Keratinocyte (primary cell): ENCODE results near the gene UNC93A. TPM values are rescaled to one million over a fixed set of nuclear protein-coding genes. Genes with fewer than 3 reads are reported as not detected.
"Not testable (repeated sequence)": the region's sequence is repeated elsewhere in the genome, so short reads cannot be mapped to it uniquely, and the experiment has no call there.

Source experiments
- DNase-seq: peaks from one replicate; pipeline ENCODE4 v3.0.0-alpha.2; 2011; ENCODE audit warnings: low read depth, missing footprints, low spot score
- FAIRE-seq: peaks from 2 replicates; lab custom pipeline; 2011; peaks lifted over from hg19 to GRCh38; lab: Jason Lieb, UNC
- H2AFZ ChIP-seq: 2 replicates; pipeline ENCODE4 v1.6.0; 2012; ENCODE audit warnings: low read length, control low read depth, inconsistent platforms; ENCODE audit not compliant: control insufficient read depth
- H3K27ac ChIP-seq: 2 replicates; pipeline ENCODE4 v1.5.1; 2011; ENCODE audit warnings: low read length; ENCODE audit not compliant: control insufficient read depth, insufficient read depth
- H3K27me3 ChIP-seq: 3 replicates; pipeline ENCODE4 v1.6.0; 2011; ENCODE audit warnings: low read length; ENCODE audit not compliant: control insufficient read depth, insufficient read depth; ENCODE audit errors: extremely low read depth
- H3K36me3 ChIP-seq, 2 experiments: 2 replicates in 1 of 2; 3 replicates in 1 of 2; pipeline ENCODE4 v1.5.1; 2011; ENCODE audit warnings: low read length in 2 of 2, mild to moderate bottlenecking in 1 of 2; ENCODE audit not compliant: control insufficient read depth in 2 of 2, insufficient read depth in 2 of 2; ENCODE audit errors: extremely low read depth in 1 of 2
- H3K4me1 ChIP-seq: 3 replicates; pipeline ENCODE4 v1.5.1; 2011; ENCODE audit warnings: low read length; ENCODE audit not compliant: control insufficient read depth, insufficient read depth; ENCODE audit errors: extremely low read depth
- H3K4me2 ChIP-seq: 3 replicates; pipeline ENCODE4 v1.6.0; 2011; ENCODE audit warnings: low read depth, low read length; ENCODE audit not compliant: control insufficient read depth, insufficient read depth; ENCODE audit errors: extremely low read depth
- H3K4me3 ChIP-seq, 3 experiments: fragments of 200-600 bp in 1 of 3; sonication (generic) in 1 of 3; 2 replicates in 2 of 3; 3 replicates in 1 of 3; pipeline ENCODE4 v1.5.1; 2011 to 2016; ENCODE audit warnings: low read length in 3 of 3, mild to moderate bottlenecking in 3 of 3, control low read depth in 2 of 3, inconsistent platforms in 1 of 3, low read depth in 1 of 3, mixed read lengths in 1 of 3, mixed run types in 1 of 3, moderate library complexity in 1 of 3; ENCODE audit not compliant: control insufficient read depth in 2 of 3, insufficient read depth in 2 of 3; ENCODE audit errors: extremely low read depth in 1 of 3
- H3K79me2 ChIP-seq: 2 replicates; pipeline ENCODE4 v1.6.0; 2012; ENCODE audit warnings: low read length; ENCODE audit not compliant: control insufficient read depth, insufficient read depth
- H3K9ac ChIP-seq: 3 replicates; pipeline ENCODE4 v1.6.0; 2011; ENCODE audit warnings: low read length; ENCODE audit not compliant: control insufficient read depth, insufficient read depth; ENCODE audit errors: extremely low read depth
- H3K9me1 ChIP-seq: 3 replicates; pipeline ENCODE4 v1.6.0; 2011; ENCODE audit warnings: low read length; ENCODE audit not compliant: control insufficient read depth, insufficient read depth; ENCODE audit errors: extremely low read depth
- H3K9me3 ChIP-seq: 2 replicates; pipeline ENCODE4 v1.5.1; 2012; ENCODE audit warnings: low read depth, low read length; ENCODE audit not compliant: control insufficient read depth
- H4K20me1 ChIP-seq: 3 replicates; pipeline ENCODE4 v1.6.0; 2011; ENCODE audit warnings: low read length; ENCODE audit not compliant: control insufficient read depth, insufficient read depth; ENCODE audit errors: extremely low read depth
- EZH2 ChIP-seq: IDR thresholded peaks from one replicate; pipeline ENCODE4 v1.6.1; 2012; ENCODE audit warnings: inconsistent platforms, mild to moderate bottlenecking, low read length, moderate library complexity
- dilution Hi-C: fragments of 300-500 bp; cut with MboI; formaldehyde crosslinking; loops from one replicate; pipeline ENCODE4 v1.7.0; 2020; ENCODE audit warnings: low sequenced_read_pairs; ENCODE audit not compliant: extremely low pct_ligation_motif_present
- polyA plus RNA-seq, 5 experiments: library from polyadenylated mRNA; depleted of rRNA in 3 of 5; stranded (reverse) in 3 of 5; stranded (forward) in 1 of 5; unstranded in 1 of 5; fragments of >200 nt; gene quantifications; 1 replicate in 1 of 5; 2 replicates in 3 of 5; 3 replicates in 1 of 5; pipeline versions ENCODE4 v1.2.1 to v1.2.3, GENCODE V29; 2011 to 2012; ENCODE audit warnings: missing spikeins in 2 of 5, low read depth in 1 of 5, low replicate concordance in 1 of 5
- TF ChIP-seq, protein P1 (sequence below), 3 experiments: IDR thresholded peaks in 1 of 3; conservative IDR thresholded peaks in 1 of 3; optimal IDR thresholded peaks in 1 of 3; 2 replicates in 2 of 3; 3 replicates in 1 of 3; pipeline versions ENCODE3 to v1.5.1; 2011; ENCODE audit warnings: low read length in 3 of 3, mild to moderate bottlenecking in 3 of 3, moderate library complexity in 2 of 3, control low read depth in 1 of 3, inconsistent platforms in 1 of 3; ENCODE audit not compliant: insufficient read depth in 2 of 3; ENCODE audit errors: extremely low read depth in 1 of 3

Gene UNC93A
- polyA plus RNA-seq, 1 donor (not counting 4 experiments of a cell fraction or from before 2014, with no cell fraction given): not detected

DNA sequence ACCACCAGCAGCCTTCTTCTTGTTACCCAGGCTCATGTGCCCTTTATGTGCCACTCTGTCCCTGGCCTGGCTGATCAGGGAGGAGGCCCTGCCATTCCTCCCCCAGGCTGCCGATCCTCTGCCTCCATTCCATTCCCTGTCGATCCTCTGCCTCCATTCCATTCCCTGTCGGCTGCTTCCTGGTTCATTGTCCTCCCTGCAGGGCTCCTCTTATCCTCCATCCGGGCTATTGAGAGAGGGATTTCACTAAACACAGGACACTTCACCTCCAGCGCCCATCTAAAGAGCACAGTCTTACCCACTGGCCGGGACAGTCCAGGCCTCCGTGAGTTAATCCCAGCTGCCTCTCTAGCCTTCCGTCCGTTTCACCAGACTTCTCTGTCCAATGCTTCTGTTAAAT is 26.1 kb downstream of the UNC93A start:
- Histone ChIP-seq H3K36me3 (no peaks in the 10 kb centered on the region), H3K79me2 (no peaks in the 10 kb centered on the region), H3K27ac (no peak overlapping the region), H3K9me1 (no peaks in the 10 kb centered on the region), H3K27me3 (peaks cover 2% of the 10 kb centered on the region), H3K4me1 (no peaks in the 10 kb centered on the region), H3K4me3 (no peak overlapping the region), H3K9ac (no peak overlapping the region), H4K20me1 (no peaks in the 10 kb centered on the region), H3K9me3 (no peaks in the 10 kb centered on the region), H3K4me2 (no peak overlapping the region), H2AFZ (no peak overlapping the region)
- FAIRE-seq (no peak), DNase-seq (no peak)
- TF ChIP-seq EZH2: no peak
- TF ChIP-seq, protein P1, sequence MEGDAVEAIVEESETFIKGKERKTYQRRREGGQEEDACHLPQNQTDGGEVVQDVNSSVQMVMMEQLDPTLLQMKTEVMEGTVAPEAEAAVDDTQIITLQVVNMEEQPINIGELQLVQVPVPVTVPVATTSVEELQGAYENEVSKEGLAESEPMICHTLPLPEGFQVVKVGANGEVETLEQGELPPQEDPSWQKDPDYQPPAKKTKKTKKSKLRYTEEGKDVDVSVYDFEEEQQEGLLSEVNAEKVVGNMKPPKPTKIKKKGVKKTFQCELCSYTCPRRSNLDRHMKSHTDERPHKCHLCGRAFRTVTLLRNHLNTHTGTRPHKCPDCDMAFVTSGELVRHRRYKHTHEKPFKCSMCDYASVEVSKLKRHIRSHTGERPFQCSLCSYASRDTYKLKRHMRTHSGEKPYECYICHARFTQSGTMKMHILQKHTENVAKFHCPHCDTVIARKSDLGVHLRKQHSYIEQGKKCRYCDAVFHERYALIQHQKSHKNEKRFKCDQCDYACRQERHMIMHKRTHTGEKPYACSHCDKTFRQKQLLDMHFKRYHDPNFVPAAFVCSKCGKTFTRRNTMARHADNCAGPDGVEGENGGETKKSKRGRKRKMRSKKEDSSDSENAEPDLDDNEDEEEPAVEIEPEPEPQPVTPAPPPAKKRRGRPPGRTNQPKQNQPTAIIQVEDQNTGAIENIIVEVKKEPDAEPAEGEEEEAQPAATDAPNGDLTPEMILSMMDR (optimal IDR thresholded peaks at IDR 0.05 in 1 of 3, IDR thresholded peaks at IDR 0.05 in 1 of 3, conservative IDR thresholded peaks at IDR 0.05 in 1 of 3; ENCODE audit: extremely low read depth in 1 of 3, insufficient read depth in 2 of 3, low read length in 3 of 3): no peak
- dilution Hi-C loops: no loop called here

DNA sequence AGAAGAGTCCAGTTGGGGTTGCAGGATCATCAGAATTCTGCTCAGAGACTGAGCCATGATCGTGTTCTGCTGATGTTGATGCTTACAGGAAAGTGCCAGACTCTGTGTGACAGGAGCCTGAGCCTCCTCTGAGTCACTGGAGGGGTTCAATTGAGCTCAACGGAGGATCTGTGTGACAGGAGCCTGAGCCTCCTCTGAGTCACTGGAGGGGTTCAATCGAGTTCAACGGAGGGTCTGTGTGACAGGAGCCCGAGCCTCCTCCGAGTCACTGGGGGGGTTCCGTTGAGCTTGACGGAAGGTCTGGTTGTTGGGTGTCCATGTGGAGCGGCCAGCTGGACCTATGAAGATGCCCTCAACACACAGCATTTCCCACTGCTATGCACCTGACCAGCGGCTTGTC is 27.2 kb downstream of the UNC93A start:
- H3K79me2 ChIP-seq, H3K9me3 ChIP-seq, H3K36me3 ChIP-seq, H3K9me1 ChIP-seq, H2AFZ ChIP-seq, H4K20me1 ChIP-seq, H3K4me3 ChIP-seq, FAIRE-seq, H3K9ac ChIP-seq, H3K27me3 ChIP-seq, H3K27ac ChIP-seq, dilution Hi-C loops, H3K4me1 ChIP-seq, DNase-seq, H3K4me2 ChIP-seq: not testable (repeated sequence)

DNA sequence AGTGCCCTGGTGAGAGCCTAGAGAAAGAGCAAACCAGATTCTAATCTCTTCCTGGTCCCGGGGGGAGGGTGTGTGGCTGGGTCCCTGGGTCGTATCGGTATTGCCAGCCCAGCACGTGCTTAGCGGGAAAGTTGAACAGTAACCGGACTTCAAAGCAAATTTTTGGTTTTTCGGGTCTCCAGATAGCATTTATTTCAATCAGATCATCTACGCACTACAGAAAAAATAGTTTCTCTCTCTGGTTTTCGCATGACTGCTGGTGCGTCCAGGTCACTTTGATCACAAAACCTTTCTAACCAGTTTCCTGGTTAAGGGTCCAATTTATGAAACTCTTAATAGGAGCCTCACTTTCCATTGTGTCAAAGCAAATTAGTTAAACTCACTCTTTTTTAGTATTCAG is 27.7 kb downstream of the UNC93A start:
- H3K4me2 ChIP-seq, H3K27ac ChIP-seq, H3K4me3 ChIP-seq, H3K79me2 ChIP-seq, H3K9me1 ChIP-seq, H4K20me1 ChIP-seq, H3K4me1 ChIP-seq, H3K9me3 ChIP-seq, dilution Hi-C loops, FAIRE-seq, H3K9ac ChIP-seq, H2AFZ ChIP-seq, H3K36me3 ChIP-seq, H3K27me3 ChIP-seq, DNase-seq: not testable (repeated sequence)

DNA sequence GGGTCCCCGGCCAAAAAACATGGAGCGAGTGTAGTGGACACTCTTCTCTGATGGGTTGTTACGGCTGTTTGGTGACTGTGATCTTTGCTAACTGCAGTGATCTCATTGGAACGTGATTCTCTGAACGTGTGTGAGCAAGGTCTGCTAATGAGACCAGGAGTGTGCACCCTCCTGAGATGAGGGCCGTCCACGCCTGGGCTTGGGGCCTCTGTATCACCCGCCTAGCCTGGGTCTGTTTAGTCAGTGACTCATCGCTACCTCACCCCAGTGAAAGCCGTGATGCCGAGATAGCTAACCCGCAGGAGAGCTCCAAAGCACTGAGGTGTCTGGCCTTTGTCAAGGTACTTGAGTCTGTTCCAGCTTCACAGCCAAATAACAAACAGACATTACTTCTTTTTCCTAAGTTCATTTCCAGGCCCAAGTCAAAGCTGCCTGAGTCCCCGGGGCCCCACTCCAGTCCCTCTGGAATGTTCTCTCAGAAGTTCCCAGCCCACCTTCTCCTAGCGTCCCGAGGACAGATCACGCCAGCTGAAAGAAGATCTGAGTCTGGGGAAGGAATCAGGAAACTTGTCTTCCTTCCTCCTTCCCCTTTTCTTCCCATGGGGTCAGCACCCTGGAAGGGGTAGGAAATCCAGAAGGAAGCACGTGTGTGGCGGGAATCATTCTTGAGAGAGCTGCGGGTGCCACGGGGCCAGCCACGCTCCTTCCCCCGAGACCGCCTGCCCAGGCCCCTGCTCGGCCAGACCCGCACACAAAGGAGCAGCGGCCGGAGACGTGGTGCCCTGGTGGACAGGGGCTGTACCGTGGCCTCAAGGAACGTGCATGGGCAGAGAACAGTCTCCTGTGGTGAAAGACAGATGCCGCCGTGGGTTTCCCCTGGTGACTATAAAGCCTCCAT is 29.0 kb downstream of the UNC93A start:
- H3K4me3 ChIP-seq, H3K4me1 ChIP-seq, H3K9me3 ChIP-seq, H3K27ac ChIP-seq, H3K9me1 ChIP-seq, H3K36me3 ChIP-seq, H2AFZ ChIP-seq, dilution Hi-C loops, H3K9ac ChIP-seq, H3K27me3 ChIP-seq, DNase-seq, H4K20me1 ChIP-seq, FAIRE-seq, H3K4me2 ChIP-seq, H3K79me2 ChIP-seq: not testable (repeated sequence)
